Cardiac muscle cell (in vitro differentiated cells and primary cell): Measurements from ENCODE around the gene TWNK. TPM values are rescaled to one million over a fixed set of nuclear protein-coding genes. Genes with fewer than 3 reads are reported as not detected.

Experiments
- DNase-seq, 2 donors: peaks; one replicate each; pipeline versions ENCODE4 v3.0.0 to v3.0.0-alpha.2; 2010 to 2017; ENCODE audit warnings: low read depth in 1 of 2, low spot score in 1 of 2
- H3K27ac ChIP-seq: fragments of 200-600 bp; sonication (generic); 2 replicates; pipeline ENCODE4 v1.5.1; 2016
- H3K27me3 ChIP-seq: fragments of 200-600 bp; sonication (generic); 2 replicates; pipeline ENCODE4 v1.6.0; 2016; ENCODE audit warnings: control low read depth
- H3K36me3 ChIP-seq: fragments of 200-600 bp; sonication (generic); 2 replicates; pipeline ENCODE4 v1.5.1; 2016; ENCODE audit warnings: control low read depth
- H3K4me1 ChIP-seq: fragments of 200-600 bp; sonication (generic); 2 replicates; pipeline ENCODE4 v1.8.1; 2017; ENCODE audit warnings: low read depth, mild to moderate bottlenecking, mixed run types
- H3K4me3 ChIP-seq: fragments of 200-600 bp; sonication (generic); 2 replicates; pipeline ENCODE4 v1.5.1; 2016; ENCODE audit warnings: mild to moderate bottlenecking
- H3K9me3 ChIP-seq: fragments of 200-600 bp; sonication (generic); 2 replicates; pipeline ENCODE4 v1.5.1; 2017; ENCODE audit warnings: low read depth, mild to moderate bottlenecking, control low read depth
- CTCF ChIP-seq: IDR thresholded peaks from 2 replicates; pipeline ENCODE4 v1.5.1; 2012; ENCODE audit warnings: low read depth, mild to moderate bottlenecking, low read length
- polyA plus RNA-seq: library from polyadenylated mRNA; unstranded; fragments of >200 nt; fragmentation: Nextera tagmentation; extraction: Ambion mirVana; gene quantifications from 2 replicates; pipeline ENCODE4 v1.2.1, GENCODE V29; 2016
- total RNA-seq: library from RNA; depleted of rRNA; stranded (reverse); fragments of >200 nt; gene quantifications from 2 replicates; pipeline ENCODE4 v1.2.3, GENCODE V29; 2016

The TWNK gene
- total and polyA plus RNA-seq, 2 experiments from 2014 or later, result 6.9 to 7.6 TPM

GRCh38 chr10:101038484-101038883 lies 51.1 kb downstream of the TWNK start:
- Histone ChIP-seq H3K27me3 (peaks cover 18% of the 10 kb centered on the region), H3K36me3 (no peaks in the 10 kb centered on the region), H3K4me3 (no peak overlapping the region), H3K4me1 (peaks cover 8% of the 10 kb centered on the region), H3K9me3 (no peaks in the 10 kb centered on the region), H3K27ac (no peak overlapping the region)
- TF ChIP-seq CTCF, result no peak
- DNase-seq, result no peak

GRCh38 chr10:101040061-101040460 lies 52.7 kb downstream of the TWNK start:
- Histone ChIP-seq H3K9me3 (no peaks in the 10 kb centered on the region), H3K27me3 (peaks cover 20% of the 10 kb centered on the region), H3K27ac (no peak overlapping the region), H3K4me3 (no peak overlapping the region), H3K36me3 (no peaks in the 10 kb centered on the region), H3K4me1 (peaks cover 5% of the 10 kb centered on the region)
- no peak for DNase-seq
- no peak for TF ChIP-seq CTCF

GRCh38 chr10:101040851-101041250 lies 53.5 kb downstream of the TWNK start:
- TF ChIP-seq CTCF, result no peak
- peaks cover 23% of the 10 kb centered on the region for H3K27me3 ChIP-seq
- no peak for DNase-seq
- H3K4me1 ChIP-seq, result peaks cover 5% of the 10 kb centered on the region
- no peaks in the 10 kb centered on the region for H3K36me3 ChIP-seq
- H3K9me3 ChIP-seq, result no peaks in the 10 kb centered on the region
- H3K27ac ChIP-seq, result no peak overlapping the region
- H3K4me3 ChIP-seq, result no peak overlapping the region

- Histone ChIP-seq H3K4me1 (peaks cover 5% of the 10 kb centered on the region), H3K36me3 (no peaks in the 10 kb centered on the region), H3K4me3 (no peak overlapping the region), H3K27ac (no peak overlapping the region), H3K27me3 (peaks cover 24% of the 10 kb centered on the region), H3K9me3 (no peaks in the 10 kb centered on the region)
- DNase-seq, result peak; percentile 87 to 91
- TF ChIP-seq CTCF, result peak; percentile 87
Measured at GRCh38 chr10:101041252-101041761, 54.0 kb downstream of the TWNK start.

- DNase-seq, result no peak
- H3K4me1 ChIP-seq, result peaks cover 5% of the 10 kb centered on the region
- H3K27me3 ChIP-seq, result peaks cover 25% of the 10 kb centered on the region
- H3K4me3 ChIP-seq, result peak overlapping the region; percentile 50
- no peaks in the 10 kb centered on the region for H3K36me3 ChIP-seq
- H3K27ac ChIP-seq, result peak overlapping the region; percentile 91
- TF ChIP-seq CTCF, result no peak
- no peaks in the 10 kb centered on the region for H3K9me3 ChIP-seq
Measured at GRCh38 chr10:101042118-101042517, 54.8 kb downstream of the TWNK start.
